ACHN (cell line): ENCODE data around the gene TAF3.

Experiments used
- DNase-seq: peaks from one replicate; pipeline ENCODE4 v3.0.0-alpha.2; 2015
- in situ Hi-C: cut with HindIII; loops from 2 replicates; pipeline ENCODE4 v1.10.0; 2017; ENCODE audit warnings: low sequenced_read_pairs, low pct_ligation_motif_present, low pct_unique_long_range_greater_than_20kb

TAF3 gene

GRCh38 chr10:7908541-7909210 is 90.4 kb downstream of the TAF3 start:
- in situ Hi-C loops = no loop called here
- DNase-seq = no peak

GRCh38 chr10:7913126-7913872 is 95.0 kb downstream of the TAF3 start:
- no peak for DNase-seq
- in situ Hi-C loops = no loop called here

GRCh38 chr10:7915923-7916536 is 97.7 kb downstream of the TAF3 start:
- in situ Hi-C loops = no loop called here
- no peak for DNase-seq

- no peak for DNase-seq
- in situ Hi-C loops = no loop called here
Observed at GRCh38 chr10:7917736-7918135, 99.4 kb downstream of the TAF3 start.

GRCh38 chr10:7922707-7923106 is 104.4 kb downstream of the TAF3 start:
- no peak for DNase-seq
- in situ Hi-C loops = no loop called here

- in situ Hi-C loops = no loop called here
- no peak for DNase-seq
Observed at GRCh38 chr10:7928536-7928935, 110.2 kb downstream of the TAF3 start.

- in situ Hi-C loops = no loop called here
Observed at GRCh38 chr10:7932301-7933036, 114.2 kb downstream of the TAF3 start.

GRCh38 chr10:7933262-7933661 is 115.0 kb downstream of the TAF3 start:
- in situ Hi-C loops = no loop called here
- DNase-seq = no peak

More at GRCh38 chr10:7932301-7933036, 114.2 kb downstream of the TAF3 start:
- DNase-seq = no peak

- in situ Hi-C loops = no loop called here
- DNase-seq = no peak
Observed at GRCh38 chr10:7933757-7934156, 115.5 kb downstream of the TAF3 start.

- in situ Hi-C loops = no loop called here
- DNase-seq = no peak
Observed at GRCh38 chr10:7937315-7937945, 119.1 kb downstream of the TAF3 start.

- in situ Hi-C loops = no loop called here
- no peak for DNase-seq
Observed at GRCh38 chr10:7941576-7941975, 123.3 kb downstream of the TAF3 start.

- no peak for DNase-seq
- in situ Hi-C loops = no loop called here
Observed at GRCh38 chr10:7942316-7942715, 124.0 kb downstream of the TAF3 start.

- no peak for DNase-seq
- in situ Hi-C loops = no loop called here
Observed at GRCh38 chr10:7942859-7943258, 124.6 kb downstream of the TAF3 start.

GRCh38 chr10:7944215-7944480 is 125.8 kb downstream of the TAF3 start:
- no peak for DNase-seq
- in situ Hi-C loops = no loop called here

- in situ Hi-C loops = no loop called here
- no peak for DNase-seq
Observed at GRCh38 chr10:7944537-7944936, 126.2 kb downstream of the TAF3 start.

GRCh38 chr10:7945034-7945433 is 126.7 kb downstream of the TAF3 start:
- in situ Hi-C loops = no loop called here
- DNase-seq = no peak

- in situ Hi-C loops = no loop called here
- no peak for DNase-seq
Observed at GRCh38 chr10:7945469-7946187, 127.3 kb downstream of the TAF3 start.

GRCh38 chr10:7948371-7949000 is 130.2 kb downstream of the TAF3 start:
- DNase-seq = no peak
- in situ Hi-C loops = no loop called here
